ENCODE data around the gene RAB21.

DNA sequence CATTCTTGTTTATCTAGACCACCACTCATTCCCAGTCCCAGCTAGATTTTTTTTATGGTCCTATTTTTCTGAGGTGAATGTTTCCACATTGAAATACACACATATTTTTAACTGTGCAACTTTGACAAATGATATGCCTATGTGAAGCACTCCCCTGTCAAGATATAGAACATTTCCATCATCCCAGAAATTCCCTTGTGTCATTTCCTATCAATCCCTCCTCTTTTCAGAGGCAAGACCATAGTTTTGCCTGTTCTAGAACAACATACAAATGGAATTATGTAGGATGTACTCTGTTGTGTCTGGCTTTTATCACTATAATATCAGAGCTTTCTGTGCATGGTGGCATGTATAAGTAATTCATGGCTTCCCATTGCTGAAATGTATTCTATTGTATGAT is 36.1 kb upstream of the RAB21 start:
- TF ChIP-seq ZFX (IDR thresholded peaks at IDR 0.05; ENCODE audit: borderline replicate concordance): no peak
- TF ChIP-seq, protein P1, sequence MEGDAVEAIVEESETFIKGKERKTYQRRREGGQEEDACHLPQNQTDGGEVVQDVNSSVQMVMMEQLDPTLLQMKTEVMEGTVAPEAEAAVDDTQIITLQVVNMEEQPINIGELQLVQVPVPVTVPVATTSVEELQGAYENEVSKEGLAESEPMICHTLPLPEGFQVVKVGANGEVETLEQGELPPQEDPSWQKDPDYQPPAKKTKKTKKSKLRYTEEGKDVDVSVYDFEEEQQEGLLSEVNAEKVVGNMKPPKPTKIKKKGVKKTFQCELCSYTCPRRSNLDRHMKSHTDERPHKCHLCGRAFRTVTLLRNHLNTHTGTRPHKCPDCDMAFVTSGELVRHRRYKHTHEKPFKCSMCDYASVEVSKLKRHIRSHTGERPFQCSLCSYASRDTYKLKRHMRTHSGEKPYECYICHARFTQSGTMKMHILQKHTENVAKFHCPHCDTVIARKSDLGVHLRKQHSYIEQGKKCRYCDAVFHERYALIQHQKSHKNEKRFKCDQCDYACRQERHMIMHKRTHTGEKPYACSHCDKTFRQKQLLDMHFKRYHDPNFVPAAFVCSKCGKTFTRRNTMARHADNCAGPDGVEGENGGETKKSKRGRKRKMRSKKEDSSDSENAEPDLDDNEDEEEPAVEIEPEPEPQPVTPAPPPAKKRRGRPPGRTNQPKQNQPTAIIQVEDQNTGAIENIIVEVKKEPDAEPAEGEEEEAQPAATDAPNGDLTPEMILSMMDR (IDR thresholded peaks at IDR 0.05): no peak

Data from 22Rv1 (cell line).